Gastrocnemius medialis (tissue), 4 donors: ENCODE data around the gene KAT8.

Experiments
- CTCF ChIP-seq, 5 experiments: fragments of 450-650 bp in 3 of 5; fragments of 200-600 bp in 2 of 5; sonication (generic) in 2 of 5; IDR thresholded peaks in 4 of 5; conservative IDR thresholded peaks in 1 of 5; 1 replicate in 4 of 5; 2 replicates in 1 of 5; pipeline ENCODE4 v1.5.1; 2016 to 2019; ENCODE audit warnings: antibody characterized with exemption in 5 of 5, mild to moderate bottlenecking in 3 of 5, moderate library complexity in 3 of 5
- POLR2A ChIP-seq, 2 donors: fragments of 450-650 bp; IDR thresholded peaks; one replicate each; pipeline ENCODE4 v1.6.1; 2017; ENCODE audit warnings: antibody characterized with exemption in 2 of 2, mild to moderate bottlenecking in 2 of 2, moderate library complexity in 2 of 2

- TF ChIP-seq CTCF (IDR thresholded peaks at IDR 0.05 in 4 of 5, conservative IDR thresholded peaks at IDR 0.05 in 1 of 5) (no peak), POLR2A (IDR thresholded peaks at IDR 0.05) (no peak)
These were observed 23.4 kb upstream of the KAT8 start for GRCh38 chr16:31094088-31094423.
